GM18520 (cell line): ENCODE measurements around the gene SEMA4D.
A peak's percentile ranks its signal among the peaks of the same experiment; 100 is the strongest.

Experiments
- ATAC-seq: cut with Tn5 transposase; IDR thresholded peaks from one replicate; pipeline ENCODE4 v1.9.1; 2021; ENCODE audit not compliant: unreplicated experiment

The SEMA4D gene, protein sequence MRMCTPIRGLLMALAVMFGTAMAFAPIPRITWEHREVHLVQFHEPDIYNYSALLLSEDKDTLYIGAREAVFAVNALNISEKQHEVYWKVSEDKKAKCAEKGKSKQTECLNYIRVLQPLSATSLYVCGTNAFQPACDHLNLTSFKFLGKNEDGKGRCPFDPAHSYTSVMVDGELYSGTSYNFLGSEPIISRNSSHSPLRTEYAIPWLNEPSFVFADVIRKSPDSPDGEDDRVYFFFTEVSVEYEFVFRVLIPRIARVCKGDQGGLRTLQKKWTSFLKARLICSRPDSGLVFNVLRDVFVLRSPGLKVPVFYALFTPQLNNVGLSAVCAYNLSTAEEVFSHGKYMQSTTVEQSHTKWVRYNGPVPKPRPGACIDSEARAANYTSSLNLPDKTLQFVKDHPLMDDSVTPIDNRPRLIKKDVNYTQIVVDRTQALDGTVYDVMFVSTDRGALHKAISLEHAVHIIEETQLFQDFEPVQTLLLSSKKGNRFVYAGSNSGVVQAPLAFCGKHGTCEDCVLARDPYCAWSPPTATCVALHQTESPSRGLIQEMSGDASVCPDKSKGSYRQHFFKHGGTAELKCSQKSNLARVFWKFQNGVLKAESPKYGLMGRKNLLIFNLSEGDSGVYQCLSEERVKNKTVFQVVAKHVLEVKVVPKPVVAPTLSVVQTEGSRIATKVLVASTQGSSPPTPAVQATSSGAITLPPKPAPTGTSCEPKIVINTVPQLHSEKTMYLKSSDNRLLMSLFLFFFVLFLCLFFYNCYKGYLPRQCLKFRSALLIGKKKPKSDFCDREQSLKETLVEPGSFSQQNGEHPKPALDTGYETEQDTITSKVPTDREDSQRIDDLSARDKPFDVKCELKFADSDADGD

DNA sequence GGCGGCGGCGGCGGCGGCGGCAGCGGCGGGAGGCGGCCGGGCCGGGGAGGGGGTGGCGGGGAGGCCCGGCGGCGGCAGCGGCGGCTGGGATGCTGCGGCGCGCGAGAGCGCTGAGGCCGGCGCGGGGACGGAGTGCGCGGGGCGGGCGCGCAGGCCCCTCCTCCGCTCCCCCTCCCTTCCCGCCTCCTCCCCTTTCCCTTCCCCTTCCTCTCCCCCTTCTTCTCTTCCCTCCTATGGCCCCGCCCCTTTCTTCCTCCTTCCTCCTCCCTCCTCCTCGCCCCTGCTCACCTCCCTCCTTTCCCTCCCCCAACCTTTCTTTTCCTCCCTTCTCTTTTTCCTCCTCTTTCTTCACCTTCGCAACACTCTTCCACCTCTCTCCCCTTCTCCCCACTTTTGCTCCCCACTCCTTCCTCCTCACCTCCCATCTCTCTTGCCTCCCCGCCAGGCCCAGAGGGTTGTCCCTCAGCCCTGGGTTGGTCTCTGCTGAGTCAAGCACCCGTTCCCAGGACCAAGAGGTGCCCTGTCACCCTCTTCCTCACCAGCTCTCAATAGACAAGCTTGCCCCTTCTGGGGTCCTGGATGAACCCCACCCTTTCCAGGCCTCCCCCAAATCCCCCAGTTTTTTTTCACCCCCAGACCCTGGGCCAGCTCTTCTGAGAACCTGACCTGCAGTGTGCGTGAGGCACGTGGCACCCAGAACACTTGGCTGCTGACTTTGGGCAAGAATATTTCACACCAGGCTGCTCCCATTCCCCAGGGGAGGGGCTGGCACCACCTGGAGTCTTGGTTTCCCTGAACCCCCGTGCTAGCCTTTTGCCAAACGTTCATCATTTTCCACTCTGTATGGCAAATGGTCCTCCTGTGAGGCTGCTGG lies at the start of gene SEMA4D:
TSS of gene SEMA4D (minus strand) at position 136 of the 874 bp plus-strand sequence. CDS start 92,657 bp downstream, outside the sequence.
- ATAC-seq: no peak

DNA sequence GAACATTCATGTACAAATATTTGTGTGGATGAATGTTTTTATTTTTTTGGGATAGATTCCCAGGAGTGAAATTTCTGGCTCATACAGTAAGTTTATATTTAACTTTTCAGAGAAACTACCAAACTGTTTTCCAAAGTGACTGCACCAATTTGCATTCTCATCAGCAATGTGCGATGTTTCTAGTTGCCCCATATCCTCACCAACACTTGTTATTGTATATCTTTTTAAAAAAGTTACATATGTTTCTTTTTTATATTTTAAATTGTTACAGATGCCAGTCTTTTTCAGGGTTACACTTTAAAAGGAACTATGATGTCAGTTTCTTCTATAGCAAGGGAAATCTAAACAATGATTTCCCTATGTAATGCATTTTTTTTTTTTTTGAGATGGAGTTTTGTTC lies 49.1 kb upstream of the SEMA4D start:
- no peak for ATAC-seq

DNA sequence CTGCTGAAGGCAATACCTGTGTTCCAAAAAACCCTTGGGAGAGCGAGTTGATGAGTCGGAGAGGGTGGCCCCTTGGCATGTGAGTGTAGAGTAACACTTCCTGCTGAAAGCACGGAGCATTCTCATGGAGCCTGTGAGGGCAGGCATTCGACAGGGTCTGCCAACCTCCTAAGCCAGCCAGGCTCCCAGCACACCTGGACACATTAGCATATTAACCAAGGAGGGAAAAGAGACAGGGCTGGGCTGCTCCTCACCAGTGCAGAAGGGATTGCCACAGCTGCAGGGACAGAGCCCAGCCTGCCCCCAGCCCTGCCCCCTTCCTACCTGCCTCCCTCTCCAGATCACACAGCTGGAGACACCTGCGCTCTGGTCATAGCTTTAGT lies 46.4 kb upstream of the SEMA4D start:
- no peak for ATAC-seq

DNA sequence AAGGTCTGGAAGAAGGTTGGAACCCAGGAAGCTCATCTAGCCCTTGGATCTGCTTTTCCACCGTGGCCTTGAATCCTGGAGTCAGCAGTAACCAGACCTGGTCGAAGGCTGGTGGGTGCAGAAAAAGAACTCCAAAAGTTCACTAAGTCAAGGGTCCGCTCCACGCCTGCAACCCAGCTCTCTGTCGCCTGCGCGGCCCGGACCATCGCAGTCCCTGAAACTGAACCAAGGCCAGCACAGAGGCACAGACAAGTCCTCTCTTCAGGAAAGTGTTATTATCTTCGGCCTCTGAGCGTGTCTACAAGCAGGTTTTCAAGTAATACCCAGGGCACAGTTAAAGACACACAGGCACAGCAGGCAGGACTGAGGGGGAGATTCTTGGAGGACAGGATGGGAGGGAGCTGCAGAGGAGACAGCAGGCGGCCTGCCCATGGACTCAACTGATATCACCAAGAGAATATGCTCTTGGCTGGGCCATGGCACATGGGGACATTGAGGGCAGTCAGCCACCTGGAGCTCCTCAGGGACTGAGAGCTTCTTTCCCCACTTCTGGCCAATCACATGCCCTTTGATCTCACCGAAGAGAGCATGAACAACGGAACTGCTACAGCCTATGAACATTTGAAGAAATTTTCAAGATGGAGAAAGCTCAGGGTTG lies 45.8 kb upstream of the SEMA4D start:
- no peak for ATAC-seq

DNA sequence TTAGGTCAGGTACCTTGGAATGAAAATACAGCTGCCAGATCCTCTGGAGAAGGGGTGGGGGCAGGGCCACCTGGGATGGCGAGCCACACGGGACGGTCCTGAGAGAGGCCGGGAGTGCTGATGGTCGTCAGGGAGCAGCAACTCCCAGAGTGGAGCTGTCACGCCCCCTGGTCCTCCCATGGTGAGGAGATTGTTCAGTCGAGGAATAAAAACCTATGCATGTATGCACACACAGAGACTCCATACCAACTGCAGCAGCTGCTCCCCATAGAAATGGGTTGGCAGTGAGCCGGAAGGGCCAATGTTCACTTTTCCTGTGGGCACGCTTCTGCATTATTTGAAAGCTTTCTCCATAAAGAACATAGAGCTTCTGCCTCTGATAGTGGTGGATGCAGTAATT lies 45.2 kb upstream of the SEMA4D start:
- ATAC-seq: no peak

DNA sequence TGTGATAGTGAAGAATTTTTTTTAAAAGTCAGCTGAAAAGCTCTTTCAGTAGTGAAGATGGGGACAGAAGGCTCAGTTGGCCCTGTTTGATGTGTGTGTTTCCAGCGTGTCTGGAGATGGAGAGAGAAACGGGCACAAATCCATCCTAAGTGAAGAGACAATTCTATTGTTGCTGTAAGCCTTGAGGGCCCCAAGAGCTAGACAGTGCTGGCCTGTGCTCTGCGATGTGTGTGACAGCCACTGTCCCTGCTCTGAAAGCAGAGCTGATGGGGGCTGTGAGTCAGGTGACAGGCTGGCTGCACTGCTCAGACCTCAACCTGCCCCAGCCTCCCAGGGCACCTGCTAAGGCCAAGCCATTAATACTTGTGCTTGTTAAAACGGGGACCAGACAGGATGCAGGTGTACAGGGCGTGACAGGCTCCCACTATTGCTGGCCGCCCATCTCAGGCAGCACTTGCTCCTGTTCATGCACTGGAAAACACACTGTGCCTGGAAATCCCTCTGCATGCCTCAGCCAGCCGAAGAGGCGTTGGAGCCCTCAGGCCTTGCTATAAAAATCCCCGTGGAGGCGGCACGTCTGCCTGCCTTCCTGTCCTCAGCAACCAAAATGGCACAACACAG lies 44.6 kb upstream of the SEMA4D start:
- no peak for ATAC-seq

DNA sequence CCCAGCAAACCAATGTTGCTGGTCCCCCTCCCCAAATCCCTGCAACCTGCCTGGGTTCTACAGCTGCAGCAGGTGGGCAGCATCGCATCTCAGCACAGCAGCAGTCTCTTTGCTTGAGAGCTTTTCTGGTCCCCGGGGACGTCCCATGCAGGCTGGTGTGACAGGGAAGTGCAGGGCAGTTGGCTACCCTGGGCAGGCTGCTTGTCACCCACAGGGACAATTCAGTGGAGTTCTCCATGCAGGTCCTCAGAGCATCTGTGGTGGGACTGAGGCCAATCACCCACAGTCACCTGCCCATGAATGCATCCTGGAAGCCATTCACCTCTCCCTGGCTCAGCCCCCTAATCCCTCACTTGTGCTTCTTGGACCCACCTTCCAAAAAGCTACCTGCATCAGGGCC lies 43.9 kb upstream of the SEMA4D start:
- ATAC-seq: no peak

DNA sequence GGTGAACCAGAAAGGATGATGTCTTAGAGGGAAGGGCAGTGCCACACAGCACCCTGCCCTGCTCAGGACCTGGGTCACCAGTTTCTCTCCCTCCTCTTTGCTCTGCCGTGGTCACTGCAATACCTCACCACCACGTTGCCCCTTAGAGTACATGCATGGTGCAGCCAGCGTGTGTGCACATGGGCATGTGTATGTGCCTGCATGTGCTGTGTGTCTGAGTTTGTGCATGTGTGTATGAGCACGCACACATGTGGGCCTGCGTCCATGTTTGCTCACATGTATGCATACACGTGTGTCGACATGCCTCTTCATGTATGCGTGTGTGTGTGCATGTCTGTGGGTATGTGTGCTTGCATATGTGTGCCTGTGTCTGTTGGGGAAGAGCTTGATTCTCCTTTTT lies 41.5 kb upstream of the SEMA4D start:
- ATAC-seq: no peak

DNA sequence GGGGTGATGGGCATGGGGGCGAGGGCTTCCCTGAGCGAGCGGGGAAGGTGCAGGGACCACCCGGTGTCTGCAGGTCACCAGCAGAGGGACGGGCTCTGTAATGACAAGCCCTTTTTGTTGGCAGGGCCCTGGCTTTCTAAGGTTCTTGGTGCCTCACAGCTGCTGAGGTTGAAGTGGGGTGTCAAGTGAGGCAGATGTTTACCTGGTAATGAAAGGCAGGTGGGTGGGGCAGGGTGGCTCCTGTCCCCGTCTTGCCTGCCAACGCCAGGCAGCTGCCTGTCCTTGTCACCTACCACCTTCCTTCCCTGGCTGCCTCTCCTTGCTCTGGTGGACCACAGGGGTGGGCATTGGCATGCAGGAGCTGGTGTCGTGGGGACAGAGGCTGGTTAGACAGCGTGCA lies 41.0 kb upstream of the SEMA4D start:
- no peak for ATAC-seq

DNA sequence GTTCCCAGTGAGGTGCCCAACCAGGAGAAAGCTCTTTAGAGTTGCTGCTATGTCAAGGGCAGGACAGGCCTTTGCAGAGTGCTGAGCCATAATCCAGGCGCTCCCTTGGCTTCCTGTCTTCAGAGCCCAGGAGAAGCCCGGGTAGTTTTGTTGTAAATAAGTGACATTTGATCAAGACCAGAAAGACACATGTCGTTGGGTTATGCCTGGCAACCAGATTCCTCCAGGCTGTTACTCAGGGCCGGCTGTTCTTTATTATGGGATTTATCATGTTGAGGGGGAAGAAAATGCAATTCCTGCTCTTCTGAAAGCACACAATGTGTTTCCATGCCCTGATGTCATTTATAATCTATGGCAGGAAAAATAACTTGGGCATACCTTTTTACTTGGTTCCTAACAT lies 39.3 kb upstream of the SEMA4D start:
- no peak for ATAC-seq

DNA sequence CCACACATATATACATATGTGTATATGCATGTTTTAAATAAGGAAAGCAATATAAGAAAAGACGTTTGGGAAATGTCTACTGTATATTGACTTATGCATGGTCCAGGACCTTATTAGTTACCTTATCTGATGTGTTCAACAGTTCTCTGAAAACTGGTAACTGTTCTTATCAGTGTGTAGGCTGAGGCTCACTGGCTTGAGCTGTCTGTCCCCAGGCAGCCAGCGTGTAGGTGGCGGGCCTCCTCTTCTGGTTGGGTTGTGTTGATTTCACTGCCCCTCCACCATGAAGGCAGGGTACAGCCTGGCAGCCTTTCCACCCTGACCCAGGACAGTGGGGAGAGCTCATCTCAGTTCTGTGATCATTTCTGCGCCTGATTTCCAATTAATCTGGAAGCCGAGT lies 38.7 kb upstream of the SEMA4D start:
- ATAC-seq: no peak

DNA sequence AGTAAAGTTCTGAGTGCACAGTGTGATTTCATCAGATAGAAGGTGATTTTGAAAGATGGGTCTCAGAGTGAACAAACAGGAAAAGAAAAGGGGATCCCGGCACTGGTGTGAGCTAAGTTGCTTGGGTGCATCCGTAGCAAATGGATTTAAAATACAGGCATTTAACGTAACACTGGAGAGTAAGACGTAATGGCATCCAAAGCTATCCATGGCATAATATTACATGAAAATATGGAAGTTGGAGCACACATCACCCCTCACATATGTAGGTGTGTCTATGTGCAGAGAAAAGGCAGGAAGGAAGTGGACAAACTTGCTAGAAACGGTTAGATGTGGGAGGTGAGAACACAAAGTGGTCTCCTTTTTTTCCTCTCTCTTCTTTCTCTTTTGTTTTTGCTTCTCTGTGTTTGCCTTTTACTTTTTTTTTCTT lies 38.2 kb upstream of the SEMA4D start:
- ATAC-seq: peak; percentile 67

DNA sequence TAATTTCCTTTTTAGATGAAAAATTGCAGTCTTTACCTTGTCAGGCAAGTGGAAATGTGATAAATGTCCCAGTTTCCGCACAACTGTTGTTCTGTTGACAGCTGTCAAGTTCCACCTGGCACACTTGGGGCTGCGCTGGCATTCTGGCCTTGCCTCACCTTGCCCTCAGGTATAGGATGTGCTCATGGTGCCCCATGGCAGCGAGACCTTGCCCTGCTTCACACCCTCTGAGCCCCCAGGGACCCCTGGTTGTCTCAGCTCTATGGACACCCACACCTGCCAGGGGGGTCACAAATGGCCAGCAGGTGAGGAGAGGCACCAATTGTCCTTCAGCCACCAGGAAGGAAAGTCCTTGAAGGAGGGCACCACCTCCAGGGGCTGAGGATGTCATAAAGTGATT lies 37.5 kb upstream of the SEMA4D start:
- ATAC-seq: no peak

DNA sequence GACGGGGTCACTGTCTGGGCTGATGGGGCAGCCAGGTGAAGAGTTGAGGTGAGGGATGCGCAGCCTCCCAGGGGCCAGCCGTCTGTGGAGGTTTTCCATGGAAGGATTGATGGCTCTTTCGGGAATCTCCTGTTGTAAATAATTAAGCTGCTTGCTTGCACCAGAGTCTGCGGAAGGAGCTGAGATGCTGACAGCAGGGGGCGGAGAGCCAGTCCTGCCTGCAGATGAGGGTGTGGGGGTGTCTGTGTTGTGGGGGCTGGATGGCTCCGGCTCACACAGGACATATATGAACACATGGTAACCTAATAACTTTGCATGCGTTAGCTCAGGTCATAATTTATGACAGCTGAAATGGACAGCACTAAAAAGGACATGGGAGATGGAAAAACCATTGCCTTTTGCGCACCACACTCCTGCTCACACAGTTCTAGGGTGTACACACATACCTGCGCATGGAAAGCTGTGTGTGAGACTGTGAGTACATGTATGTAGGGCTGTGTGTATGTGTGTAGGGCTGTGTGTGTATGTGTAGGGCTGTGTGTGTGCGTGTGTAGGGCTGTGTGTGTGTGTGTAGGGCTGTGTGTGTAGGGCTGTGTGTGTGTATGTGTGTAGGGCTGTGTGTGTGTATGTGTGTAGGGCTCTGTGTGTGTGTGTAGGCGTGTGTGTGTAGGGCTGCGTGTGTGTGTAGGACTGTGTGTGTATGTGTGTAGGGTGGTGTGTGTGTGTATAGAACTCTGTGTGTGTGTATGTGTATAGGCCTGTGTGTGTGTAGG lies 36.8 kb upstream of the SEMA4D start:
- ATAC-seq: no peak

DNA sequence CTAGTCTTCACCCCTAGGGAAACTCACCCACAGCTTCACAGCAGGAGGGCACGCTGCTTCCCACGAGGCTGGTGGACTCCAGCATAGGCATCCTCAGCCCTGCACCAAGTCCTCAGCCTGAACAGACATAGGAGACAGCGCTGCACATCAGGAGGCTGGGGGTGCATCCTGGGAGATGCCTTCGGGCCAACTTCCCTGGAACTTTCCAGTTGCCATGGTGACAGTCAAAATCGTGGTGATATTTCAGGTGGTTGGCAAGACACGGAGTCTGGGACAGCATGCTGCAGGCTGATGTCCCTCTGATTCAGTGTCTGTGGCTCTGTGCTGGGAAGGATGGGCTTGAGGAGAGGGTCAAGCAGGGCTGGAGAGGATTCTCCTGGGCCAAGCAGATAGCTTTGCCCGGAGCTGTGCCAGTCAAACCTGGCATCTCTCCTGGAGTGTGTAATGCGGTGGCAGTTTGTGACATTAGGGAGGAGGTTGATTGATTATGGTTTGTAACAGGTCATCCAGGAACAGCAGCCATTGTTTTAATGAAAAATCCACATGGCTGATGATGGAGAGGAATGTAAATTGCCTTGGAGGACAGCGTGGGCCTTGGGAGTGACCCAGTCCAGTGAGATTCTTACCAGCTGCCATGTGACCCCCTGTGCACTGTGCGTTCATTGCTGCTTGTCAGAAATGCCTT lies 35.6 kb upstream of the SEMA4D start:
- ATAC-seq: no peak

DNA sequence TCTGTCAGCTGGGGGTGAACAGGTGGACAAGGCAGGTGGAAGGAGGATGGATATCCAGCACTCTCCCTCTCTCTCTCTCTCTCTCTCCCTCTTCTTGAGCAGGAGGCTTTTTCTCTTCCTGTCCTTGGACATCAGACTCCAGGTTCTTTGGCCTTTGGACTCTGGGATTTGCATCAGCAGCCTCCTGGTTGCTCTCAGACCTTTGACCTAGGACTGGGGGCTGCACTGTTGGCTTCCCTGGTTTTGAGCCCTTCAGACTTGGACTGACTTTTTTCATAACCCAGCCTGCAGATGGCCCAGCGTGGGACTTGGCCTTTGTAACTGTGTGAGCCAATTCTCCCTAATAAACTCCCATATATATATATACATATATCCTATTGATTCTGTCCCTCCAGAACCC lies 35.0 kb upstream of the SEMA4D start:
- ATAC-seq: no peak

DNA sequence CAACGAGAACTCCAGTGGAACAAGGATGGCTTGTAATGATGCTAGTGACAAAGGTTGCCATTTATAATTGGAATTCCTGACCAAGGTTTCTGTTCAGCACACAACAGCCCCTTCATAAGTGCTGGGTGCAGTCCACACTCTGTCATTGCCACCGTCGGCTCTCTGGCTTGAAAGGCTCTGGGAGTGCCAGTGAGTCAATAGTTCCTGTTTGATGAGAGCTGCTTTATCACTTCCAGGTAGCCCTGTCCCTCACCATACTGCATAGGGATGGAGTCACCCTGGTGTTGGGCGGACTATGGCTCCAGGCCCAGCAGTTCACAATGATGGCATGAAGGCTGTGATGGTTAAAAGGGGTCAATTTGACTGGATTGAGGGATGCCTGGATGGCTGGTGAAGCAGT lies 34.6 kb upstream of the SEMA4D start:
- ATAC-seq: no peak

DNA sequence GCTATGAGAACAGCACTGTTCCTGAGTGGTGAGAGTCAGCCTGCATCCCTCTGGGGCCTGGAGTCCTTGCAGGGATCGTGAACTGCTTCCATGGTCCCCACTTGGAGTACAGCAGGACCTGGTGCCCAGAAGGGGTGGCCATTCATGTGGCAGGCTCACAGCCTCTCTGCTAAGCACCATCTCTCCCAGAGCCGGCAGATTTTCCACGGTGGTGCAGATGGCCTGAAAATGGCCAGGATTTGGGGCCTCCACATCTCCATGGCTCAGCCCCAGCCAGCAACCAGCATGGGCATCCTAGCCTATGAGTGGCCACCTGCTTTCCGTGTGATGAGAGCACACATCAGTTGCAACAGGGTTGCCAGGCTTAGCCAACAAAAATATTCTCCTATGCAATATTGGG lies 33.9 kb upstream of the SEMA4D start:
- ATAC-seq: no peak

DNA sequence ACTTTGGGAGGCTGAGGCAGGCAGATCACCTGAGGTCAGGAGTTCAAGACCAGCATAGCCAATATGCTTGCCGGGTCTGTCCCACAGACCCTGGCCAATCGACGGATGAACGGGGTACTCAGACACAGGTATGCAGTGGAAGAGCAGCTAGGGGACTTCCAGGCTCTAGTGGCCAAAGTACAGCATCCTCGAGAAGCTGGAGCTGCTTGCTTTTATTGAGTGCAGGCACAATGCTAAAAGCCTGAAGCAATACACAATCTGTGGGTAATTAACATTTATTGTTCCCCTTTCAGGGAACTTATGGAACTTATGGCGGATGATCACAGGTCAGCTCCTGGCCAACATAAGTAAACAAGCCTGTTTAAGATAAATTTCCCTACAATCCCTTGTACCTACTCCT lies 32.8 kb upstream of the SEMA4D start:
- no peak for ATAC-seq
